ENCODE measurements around the gene PHF21A.

Gene PHF21A

DNA sequence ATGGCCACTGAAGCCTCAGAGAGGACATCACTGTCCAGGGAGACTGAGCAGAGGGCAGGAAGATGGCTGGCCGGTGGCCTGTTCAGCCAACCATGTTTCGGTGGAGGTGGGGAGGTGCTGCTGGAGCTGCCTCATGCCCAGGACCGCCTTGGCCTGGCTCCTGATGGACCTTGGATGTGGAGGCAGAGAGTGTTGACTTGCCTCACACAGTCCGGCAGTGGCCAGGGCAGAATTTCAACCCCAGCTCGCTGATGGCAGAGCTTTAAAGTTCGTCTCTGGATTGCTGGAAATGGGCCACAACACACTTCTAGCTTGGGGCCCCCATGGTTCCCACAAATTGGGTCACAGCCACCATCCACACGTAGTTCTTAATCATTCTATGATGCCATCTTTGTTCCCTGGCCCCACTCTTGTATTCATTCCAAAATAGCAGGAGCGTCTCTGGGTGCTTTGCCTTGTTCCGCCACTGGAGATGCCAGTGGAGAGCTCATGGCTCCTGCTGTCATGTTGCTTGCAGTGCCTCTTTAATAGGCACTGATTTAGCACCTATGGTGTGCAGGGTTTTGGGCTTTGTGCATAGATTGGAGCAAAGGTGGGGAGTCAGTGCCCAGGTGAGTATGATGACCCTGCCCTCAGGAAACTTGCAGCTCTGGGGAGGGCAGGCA, 230.2 kb downstream of the PHF21A start:
- DNase-seq (ENCODE audit: low spot score) (no peak), ATAC-seq (ENCODE audit: low read depth) (no peak)
- Histone ChIP-seq H3K36me3 (ENCODE audit: low read depth) (no peaks in the 10 kb centered on the region), H3K4me3 (ENCODE audit: severe bottlenecking) (no peak overlapping the region), H3K27ac (ENCODE audit: poor library complexity, severe bottlenecking) (no peak overlapping the region), H3K4me1 (ENCODE audit: insufficient read depth, poor library complexity, severe bottlenecking) (no peaks in the 10 kb centered on the region), H3K27me3 (ENCODE audit: insufficient read depth, poor library complexity, severe bottlenecking) (no peaks in the 10 kb centered on the region), H3K9me3 (ENCODE audit: severe bottlenecking) (no peaks in the 10 kb centered on the region)
- TF ChIP-seq, protein P1, sequence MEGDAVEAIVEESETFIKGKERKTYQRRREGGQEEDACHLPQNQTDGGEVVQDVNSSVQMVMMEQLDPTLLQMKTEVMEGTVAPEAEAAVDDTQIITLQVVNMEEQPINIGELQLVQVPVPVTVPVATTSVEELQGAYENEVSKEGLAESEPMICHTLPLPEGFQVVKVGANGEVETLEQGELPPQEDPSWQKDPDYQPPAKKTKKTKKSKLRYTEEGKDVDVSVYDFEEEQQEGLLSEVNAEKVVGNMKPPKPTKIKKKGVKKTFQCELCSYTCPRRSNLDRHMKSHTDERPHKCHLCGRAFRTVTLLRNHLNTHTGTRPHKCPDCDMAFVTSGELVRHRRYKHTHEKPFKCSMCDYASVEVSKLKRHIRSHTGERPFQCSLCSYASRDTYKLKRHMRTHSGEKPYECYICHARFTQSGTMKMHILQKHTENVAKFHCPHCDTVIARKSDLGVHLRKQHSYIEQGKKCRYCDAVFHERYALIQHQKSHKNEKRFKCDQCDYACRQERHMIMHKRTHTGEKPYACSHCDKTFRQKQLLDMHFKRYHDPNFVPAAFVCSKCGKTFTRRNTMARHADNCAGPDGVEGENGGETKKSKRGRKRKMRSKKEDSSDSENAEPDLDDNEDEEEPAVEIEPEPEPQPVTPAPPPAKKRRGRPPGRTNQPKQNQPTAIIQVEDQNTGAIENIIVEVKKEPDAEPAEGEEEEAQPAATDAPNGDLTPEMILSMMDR (IDR thresholded peaks at IDR 0.05; ENCODE audit: poor library complexity, severe bottlenecking), result no peak

DNA sequence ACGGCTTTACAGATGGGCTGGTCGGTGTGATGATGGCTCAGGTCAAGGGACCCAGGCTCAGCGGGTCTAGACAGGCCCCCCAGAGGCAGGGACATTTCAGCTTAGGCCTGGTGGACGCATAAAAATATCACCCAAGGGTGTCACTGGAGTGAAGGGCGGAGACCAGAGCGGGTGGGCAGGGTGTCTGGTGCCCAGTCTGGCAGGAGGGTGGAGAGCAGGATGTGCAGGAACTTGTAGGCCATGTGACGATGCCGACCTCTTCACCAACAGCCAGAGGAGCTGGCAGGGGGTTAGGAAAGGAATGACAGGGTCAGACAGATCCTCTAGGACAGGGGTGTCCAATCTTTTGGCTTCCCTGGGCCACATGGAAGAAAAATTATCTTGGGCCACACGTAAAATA, 231.3 kb downstream of the PHF21A start:
- no peaks in the 10 kb centered on the region for H3K36me3 ChIP-seq (ENCODE audit: low read depth)
- no peaks in the 10 kb centered on the region for H3K27me3 ChIP-seq (ENCODE audit: insufficient read depth, poor library complexity, severe bottlenecking)
- no peaks in the 10 kb centered on the region for H3K9me3 ChIP-seq (ENCODE audit: severe bottlenecking)
- ATAC-seq (ENCODE audit: low read depth) (no peak), DNase-seq (ENCODE audit: low spot score) (no peak)
- TF ChIP-seq, protein P1 (IDR thresholded peaks at IDR 0.05; ENCODE audit: poor library complexity, severe bottlenecking), result no peak
- no peaks in the 10 kb centered on the region for H3K4me1 ChIP-seq (ENCODE audit: insufficient read depth, poor library complexity, severe bottlenecking)
- no peak overlapping the region for H3K27ac ChIP-seq (ENCODE audit: poor library complexity, severe bottlenecking)
- no peak overlapping the region for H3K4me3 ChIP-seq (ENCODE audit: severe bottlenecking)

DNA sequence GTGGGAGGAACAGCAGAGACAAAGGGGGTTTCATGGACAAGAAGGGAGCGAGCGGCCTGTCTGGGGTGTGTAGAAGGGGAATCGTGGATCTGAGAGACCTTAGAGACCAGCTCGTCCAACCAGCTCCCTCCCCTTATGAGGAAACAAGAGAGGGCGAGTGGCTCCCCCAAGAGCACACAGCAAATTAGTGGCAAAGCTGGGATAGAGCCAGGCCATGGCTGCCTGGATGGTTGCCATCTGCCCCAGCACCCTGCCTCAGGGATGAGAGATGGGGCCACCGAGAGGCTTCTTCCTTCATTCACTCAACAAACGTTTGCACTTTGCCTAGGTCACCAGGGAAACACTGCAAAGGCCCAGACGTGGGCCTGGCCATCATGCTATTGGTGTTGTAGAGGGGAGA, 231.7 kb downstream of the PHF21A start:
- DNase-seq (ENCODE audit: low spot score) (no peak), ATAC-seq (ENCODE audit: low read depth) (no peak)
- TF ChIP-seq, protein P1 (IDR thresholded peaks at IDR 0.05; ENCODE audit: poor library complexity, severe bottlenecking), result no peak
- Histone ChIP-seq H3K4me3 (ENCODE audit: severe bottlenecking) (no peak overlapping the region), H3K27me3 (ENCODE audit: insufficient read depth, poor library complexity, severe bottlenecking) (no peaks in the 10 kb centered on the region), H3K4me1 (ENCODE audit: insufficient read depth, poor library complexity, severe bottlenecking) (no peaks in the 10 kb centered on the region), H3K36me3 (ENCODE audit: low read depth) (no peaks in the 10 kb centered on the region), H3K27ac (ENCODE audit: poor library complexity, severe bottlenecking) (no peak overlapping the region), H3K9me3 (ENCODE audit: severe bottlenecking) (no peaks in the 10 kb centered on the region)

DNA sequence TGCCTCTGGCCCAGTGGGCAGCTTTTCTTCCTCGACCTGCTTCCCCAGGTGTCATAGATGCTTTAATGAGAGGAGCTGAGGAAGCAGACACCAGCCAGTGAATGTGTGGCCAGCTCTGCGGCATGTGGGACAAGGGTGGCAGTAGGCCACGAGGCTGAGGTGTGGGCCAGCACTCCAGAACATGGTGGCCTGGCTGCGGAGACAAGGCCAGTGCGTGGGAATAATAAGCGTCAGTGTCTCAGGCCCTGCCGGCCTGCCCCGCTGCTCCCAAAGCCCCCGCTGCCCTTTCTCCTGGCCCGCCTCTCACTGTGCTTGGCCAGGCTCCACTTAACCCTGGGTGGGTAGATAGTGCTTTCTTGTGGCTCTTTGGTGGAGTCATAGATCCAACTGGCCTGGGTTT, 233.7 kb downstream of the PHF21A start:
- H3K9me3 ChIP-seq (ENCODE audit: severe bottlenecking), result no peaks in the 10 kb centered on the region
- ATAC-seq (ENCODE audit: low read depth) (no peak), DNase-seq (ENCODE audit: low spot score) (no peak)
- H3K27me3 ChIP-seq (ENCODE audit: insufficient read depth, poor library complexity, severe bottlenecking), result no peaks in the 10 kb centered on the region
- H3K4me3 ChIP-seq (ENCODE audit: severe bottlenecking), result no peak overlapping the region
- no peaks in the 10 kb centered on the region for H3K4me1 ChIP-seq (ENCODE audit: insufficient read depth, poor library complexity, severe bottlenecking)
- no peaks in the 10 kb centered on the region for H3K36me3 ChIP-seq (ENCODE audit: low read depth)
- TF ChIP-seq, protein P1 (IDR thresholded peaks at IDR 0.05; ENCODE audit: poor library complexity, severe bottlenecking), result no peak
- H3K27ac ChIP-seq (ENCODE audit: poor library complexity, severe bottlenecking), result no peak overlapping the region

DNA sequence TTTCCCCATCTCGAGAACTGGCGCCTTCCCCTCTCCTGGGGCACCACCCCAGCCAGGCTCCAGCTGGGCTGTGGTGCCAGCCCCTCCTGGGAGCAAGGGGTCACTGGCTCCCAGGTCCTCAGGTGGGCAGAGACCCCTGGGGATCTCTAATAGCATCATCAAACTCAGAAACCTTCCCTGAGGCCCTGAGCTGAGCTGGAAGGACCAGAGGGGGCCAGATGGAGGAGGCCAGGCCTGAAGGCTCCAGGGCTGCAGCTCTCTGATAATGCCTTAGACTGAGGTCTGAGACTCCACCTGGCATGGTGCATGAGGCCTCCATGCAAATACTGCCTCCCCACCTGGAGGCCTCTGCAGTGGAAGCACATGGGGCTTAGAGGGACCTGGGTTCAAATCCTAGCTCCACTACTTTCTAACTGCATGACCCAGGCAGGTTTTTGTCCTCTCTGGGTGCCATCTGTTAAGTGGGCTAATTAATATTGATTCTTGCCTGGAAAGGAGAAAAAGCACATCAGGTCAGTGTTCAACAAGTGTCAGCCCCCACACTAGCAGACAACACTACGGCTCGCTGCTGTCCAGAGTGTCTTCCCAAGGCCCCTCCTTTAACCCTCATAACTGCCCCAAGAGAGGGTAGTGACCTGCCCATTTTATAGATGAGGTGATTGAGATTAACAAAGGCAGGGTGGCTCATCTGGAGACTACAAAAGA, 234.3 kb downstream of the PHF21A start:
- H3K4me1 ChIP-seq (ENCODE audit: insufficient read depth, poor library complexity, severe bottlenecking), result no peaks in the 10 kb centered on the region
- no peaks in the 10 kb centered on the region for H3K9me3 ChIP-seq (ENCODE audit: severe bottlenecking)
- no peak overlapping the region for H3K4me3 ChIP-seq (ENCODE audit: severe bottlenecking)
- TF ChIP-seq, protein P1 (IDR thresholded peaks at IDR 0.05; ENCODE audit: poor library complexity, severe bottlenecking), result no peak
- H3K27ac ChIP-seq (ENCODE audit: poor library complexity, severe bottlenecking), result no peak overlapping the region
- no peaks in the 10 kb centered on the region for H3K27me3 ChIP-seq (ENCODE audit: insufficient read depth, poor library complexity, severe bottlenecking)
- no peak for DNase-seq (ENCODE audit: low spot score)
- H3K36me3 ChIP-seq (ENCODE audit: low read depth), result no peaks in the 10 kb centered on the region; the same call in 1 of the 2 replicates
- no peak for ATAC-seq (ENCODE audit: low read depth)

All from RWPE2 (cell line).